Measurements from ENCODE around the gene ANKFY1. TPM values are rescaled to one million over a fixed set of nuclear protein-coding genes. Genes with fewer than 3 reads are reported as not detected.

The ANKFY1 gene
- total RNA-seq, 1 donor, result 44.9 TPM

DNA sequence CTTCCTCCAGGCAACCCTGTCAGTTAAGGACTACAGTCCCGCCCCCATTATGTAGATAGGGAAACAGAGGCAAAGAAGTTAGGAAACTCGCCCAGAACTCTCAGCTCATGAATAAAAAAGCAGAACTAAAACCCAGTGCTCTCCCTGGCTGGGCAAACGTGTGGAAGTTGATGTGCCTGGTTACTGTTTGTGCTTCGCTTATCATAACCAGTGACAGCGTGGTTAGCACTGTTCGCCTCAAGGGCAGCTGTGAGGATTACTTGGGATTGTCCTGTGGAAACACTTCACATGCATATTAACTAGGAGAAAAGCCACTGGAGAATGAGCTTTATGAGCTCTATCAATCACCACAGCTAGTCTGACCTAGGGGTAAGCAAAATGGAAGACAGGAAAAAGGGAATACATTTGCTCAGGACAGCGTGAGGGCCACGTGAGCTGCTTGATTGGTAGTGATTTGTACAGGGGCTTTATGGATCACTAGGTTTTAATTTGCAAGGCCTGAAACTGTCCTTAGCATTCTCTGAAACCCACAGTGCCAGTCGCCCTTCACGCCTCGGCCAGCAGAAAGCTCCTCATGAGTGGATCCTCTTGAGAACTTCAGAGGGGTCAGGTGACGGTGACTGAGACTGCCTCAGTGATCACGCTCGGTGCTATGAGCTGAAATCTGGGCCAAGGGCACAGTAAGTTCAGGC, 100.9 kb downstream of the ANKFY1 start:
- Histone ChIP-seq H3K79me2 (ENCODE audit: insufficient read depth, low read length) (no peaks in the 10 kb centered on the region), H4K20me1 (ENCODE audit: insufficient read depth, low read length) (no peaks in the 10 kb centered on the region), H3K9me3 (ENCODE audit: low read depth, low read length) (no peaks in the 10 kb centered on the region), H3K36me3 (ENCODE audit: insufficient read depth, low read length) (peaks cover 36% of the 10 kb centered on the region), H3K27me3 (ENCODE audit: insufficient read depth, low read length) (no peaks in the 10 kb centered on the region), H3K4me1 (ENCODE audit: insufficient read depth, low read length) (peaks cover 10% of the 10 kb centered on the region), H2AFZ (ENCODE audit: low read length) (no peak overlapping the region), H3K4me2 (ENCODE audit: insufficient read depth, low read length) (no peak overlapping the region), H3K27ac (ENCODE audit: low read depth, low read length) (no peak overlapping the region), H3K4me3 (ENCODE audit: insufficient read depth, low read length) (no peak overlapping the region)
- peak; percentile 58 for DNase-seq (ENCODE audit: insufficient read length, low spot score, missing footprints)
- no peak for TF ChIP-seq CTCF (IDR thresholded peaks at IDR 0.05; ENCODE audit: extremely low read depth, low read depth, low read length)

- Histone ChIP-seq H3K27me3 (ENCODE audit: insufficient read depth, low read length) (no peaks in the 10 kb centered on the region), H3K36me3 (ENCODE audit: insufficient read depth, low read length) (peaks cover 35% of the 10 kb centered on the region), H3K27ac (ENCODE audit: low read depth, low read length) (no peak overlapping the region), H4K20me1 (ENCODE audit: insufficient read depth, low read length) (no peaks in the 10 kb centered on the region), H3K4me2 (ENCODE audit: insufficient read depth, low read length) (no peak overlapping the region), H3K9me3 (ENCODE audit: low read depth, low read length) (no peaks in the 10 kb centered on the region), H3K4me3 (ENCODE audit: insufficient read depth, low read length) (no peak overlapping the region), H2AFZ (ENCODE audit: low read length) (no peak overlapping the region), H3K79me2 (ENCODE audit: insufficient read depth, low read length) (no peaks in the 10 kb centered on the region), H3K4me1 (ENCODE audit: insufficient read depth, low read length) (peaks cover 10% of the 10 kb centered on the region)
- no peak for TF ChIP-seq CTCF (IDR thresholded peaks at IDR 0.05; ENCODE audit: extremely low read depth, low read depth, low read length)
- peak; percentile 14 for DNase-seq (ENCODE audit: insufficient read length, low spot score, missing footprints)
Measured at GRCh38 chr17:4162321-4162720, 101.5 kb downstream of the ANKFY1 start.

DNA sequence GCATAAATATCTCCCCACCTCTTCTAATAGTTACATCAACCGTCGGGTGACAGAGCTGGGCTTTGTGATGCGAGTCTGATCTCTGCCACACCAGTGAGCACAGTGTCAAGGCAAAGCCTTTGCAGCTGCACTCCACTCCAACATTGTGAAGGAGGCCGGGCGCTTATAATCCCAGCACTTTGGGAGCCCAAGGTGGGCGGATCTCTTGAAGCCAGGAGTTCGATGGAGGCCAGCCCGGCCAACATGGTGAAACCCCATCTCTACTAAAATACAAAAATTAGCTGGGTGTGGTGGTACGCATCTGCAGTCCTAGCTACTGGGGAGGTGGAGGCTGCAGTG, 101.8 kb downstream of the ANKFY1 start:
- no peak for TF ChIP-seq CTCF (IDR thresholded peaks at IDR 0.05; ENCODE audit: extremely low read depth, low read depth, low read length)
- Histone ChIP-seq H3K79me2 (ENCODE audit: insufficient read depth, low read length) (no peaks in the 10 kb centered on the region), H3K4me2 (ENCODE audit: insufficient read depth, low read length) (no peak overlapping the region), H3K27ac (ENCODE audit: low read depth, low read length) (peak overlapping the region; percentile 26), H3K4me1 (ENCODE audit: insufficient read depth, low read length) (peaks cover 10% of the 10 kb centered on the region), H3K27me3 (ENCODE audit: insufficient read depth, low read length) (no peaks in the 10 kb centered on the region), H3K9me3 (ENCODE audit: low read depth, low read length) (no peaks in the 10 kb centered on the region), H2AFZ (ENCODE audit: low read length) (no peak overlapping the region), H3K36me3 (ENCODE audit: insufficient read depth, low read length) (peaks cover 31% of the 10 kb centered on the region), H4K20me1 (ENCODE audit: insufficient read depth, low read length) (no peaks in the 10 kb centered on the region), H3K4me3 (ENCODE audit: insufficient read depth, low read length) (no peak overlapping the region)
- no peak for DNase-seq (ENCODE audit: insufficient read length, low spot score, missing footprints)

- no peak overlapping the region for H3K4me3 ChIP-seq (ENCODE audit: insufficient read depth, low read length)
- no peak overlapping the region for H2AFZ ChIP-seq (ENCODE audit: low read length)
- peak; percentile 41 for TF ChIP-seq CTCF (IDR thresholded peaks at IDR 0.05; ENCODE audit: extremely low read depth, low read depth, low read length)
- no peaks in the 10 kb centered on the region for H3K9me3 ChIP-seq (ENCODE audit: low read depth, low read length)
- H3K36me3 ChIP-seq (ENCODE audit: insufficient read depth, low read length), result peaks cover 26% of the 10 kb centered on the region
- no peaks in the 10 kb centered on the region for H3K79me2 ChIP-seq (ENCODE audit: insufficient read depth, low read length)
- DNase-seq (ENCODE audit: insufficient read length, low spot score, missing footprints), result peak; percentile 92
- H3K4me1 ChIP-seq (ENCODE audit: insufficient read depth, low read length), result peaks cover 10% of the 10 kb centered on the region
- peak overlapping the region; percentile 26 for H3K27ac ChIP-seq (ENCODE audit: low read depth, low read length)
- H3K4me2 ChIP-seq (ENCODE audit: insufficient read depth, low read length), result no peak overlapping the region
- no peaks in the 10 kb centered on the region for H3K27me3 ChIP-seq (ENCODE audit: insufficient read depth, low read length)
- H4K20me1 ChIP-seq (ENCODE audit: insufficient read depth, low read length), result no peaks in the 10 kb centered on the region
Measured at GRCh38 chr17:4161192-4161966, 102.4 kb downstream of the ANKFY1 start.

All from osteoblast (primary cell).